Endothelial cell of umbilical vein (primary cell): ENCODE data around the gene CRK. TPM values are rescaled to one million over a fixed set of nuclear protein-coding genes. Genes with fewer than 3 reads are reported as not detected.

Experiments used
- BruUV-seq: library from RNA; stranded (reverse); fragments of 400-500 nt; replicated peaks from 2 replicates; lab custom pipeline; 2021; lab: Mats Ljungman, UMichigan
- CTCF ChIA-PET: fragments of 300-600, 350-600 bp; sonication (Branson Sonifier 250); formaldehyde crosslinking; loops from one replicate; lab custom pipeline; 2021; ENCODE audit warnings: antibody characterized with exemption, inconsistent platforms; lab: Charles Lee
- POLR2A ChIA-PET: fragments of 300-600, 350-600 bp; sonication (Branson Sonifier 250); formaldehyde crosslinking; loops from one replicate; lab custom pipeline; 2021; ENCODE audit warnings: antibody characterized with exemption, inconsistent platforms; lab: Charles Lee
- DNase-seq: peaks from one replicate; pipeline ENCODE4 v3.0.0-alpha.2; 2011; ENCODE audit warnings: low read depth, low spot score
- FAIRE-seq: peaks from 2 replicates; lab custom pipeline; 2011; peaks lifted over from hg19 to GRCh38; lab: Jason Lieb, UNC
- H2AFZ ChIP-seq: 2 replicates; pipeline ENCODE4 v1.6.0; 2012; ENCODE audit warnings: low read depth, low read length, control low read depth, inconsistent platforms
- H3K27ac ChIP-seq: 2 replicates; pipeline ENCODE4 v1.5.1; 2011; ENCODE audit warnings: low read depth, mild to moderate bottlenecking, control low read depth, low read length, moderate library complexity; ENCODE audit not compliant: insufficient read depth
- H3K27me3 ChIP-seq, 2 experiments: 2 replicates each; pipeline versions ENCODE4 v1.6.0 to v1.6.1; 2011; ENCODE audit warnings: low read length in 2 of 2, mixed read lengths in 1 of 2; ENCODE audit not compliant: control insufficient read depth in 2 of 2, insufficient read depth in 2 of 2
- H3K36me3 ChIP-seq, 2 experiments: 2 replicates in 1 of 2; 3 replicates in 1 of 2; pipeline ENCODE4 v1.5.1; 2011; ENCODE audit warnings: low read length in 2 of 2, mild to moderate bottlenecking in 1 of 2, moderate library complexity in 1 of 2; ENCODE audit not compliant: control insufficient read depth in 2 of 2, insufficient read depth in 2 of 2; ENCODE audit errors: extremely low read depth in 1 of 2
- H3K4me1 ChIP-seq: 3 replicates; pipeline ENCODE4 v1.5.1; 2011; ENCODE audit warnings: mild to moderate bottlenecking, low read length; ENCODE audit not compliant: control insufficient read depth, insufficient read depth; ENCODE audit errors: extremely low read depth
- H3K4me2 ChIP-seq: 2 replicates; pipeline ENCODE4 v1.6.1; 2011; ENCODE audit warnings: low read length, control low read depth, mixed read lengths; ENCODE audit not compliant: insufficient read depth
- H3K4me3 ChIP-seq, 3 experiments: fragments of 200-600 bp in 1 of 3; sonication (generic), shearing (Covaris generic) in 1 of 3; replicated peaks in 1 of 3; 2 replicates each; pipeline ENCODE4 v1.5.1; 2011 to 2016; ENCODE audit warnings: control low read depth in 3 of 3, low read length in 3 of 3, mild to moderate bottlenecking in 2 of 3, inconsistent platforms in 1 of 3, low read depth in 1 of 3, moderate library complexity in 1 of 3; ENCODE audit not compliant: insufficient read depth in 1 of 3
- H3K79me2 ChIP-seq: 2 replicates; pipeline ENCODE4 v1.6.0; 2012; ENCODE audit warnings: low read length, inconsistent platforms; ENCODE audit not compliant: control insufficient read depth, insufficient read depth
- H3K9ac ChIP-seq: replicated peaks from 2 replicates; pipeline ENCODE3; 2011; ENCODE audit warnings: low read length, control low read depth; ENCODE audit not compliant: insufficient read depth; ENCODE audit errors: extremely low read depth
- H3K9me1 ChIP-seq: replicated peaks from 3 replicates; pipeline ENCODE4 v1.6.0; 2011; ENCODE audit warnings: mild to moderate bottlenecking, low read length; ENCODE audit not compliant: control insufficient read depth, insufficient read depth; ENCODE audit errors: extremely low read depth
- H3K9me3 ChIP-seq: replicated peaks from 2 replicates; pipeline ENCODE4 v1.5.1; 2012; ENCODE audit warnings: low read length, inconsistent platforms; ENCODE audit not compliant: control insufficient read depth, insufficient read depth
- H4K20me1 ChIP-seq: replicated peaks from 2 replicates; pipeline ENCODE3; 2011; ENCODE audit warnings: mild to moderate bottlenecking, low read length; ENCODE audit not compliant: control insufficient read depth, insufficient read depth; ENCODE audit errors: extremely low read depth
- EZH2 ChIP-seq: IDR thresholded peaks from 2 replicates; pipeline ENCODE4 v1.6.1; 2012; ENCODE audit warnings: borderline replicate concordance, low read depth, mild to moderate bottlenecking, moderate library complexity, low read length, inconsistent platforms; ENCODE audit not compliant: severe bottlenecking
- FOS ChIP-seq: IDR thresholded peaks from 2 replicates; pipeline ENCODE4 v1.6.1; 2011; ENCODE audit warnings: mild to moderate bottlenecking, low read length, moderate library complexity, borderline replicate concordance; ENCODE audit not compliant: insufficient read depth
- JUN ChIP-seq: IDR thresholded peaks from 2 replicates; pipeline ENCODE4 v1.6.1; 2011; ENCODE audit warnings: borderline replicate concordance, low read depth; ENCODE audit not compliant: insufficient read length, insufficient read depth
- MYC ChIP-seq: IDR thresholded peaks from one replicate; pipeline ENCODE4 v1.6.1; 2011; ENCODE audit warnings: mild to moderate bottlenecking, low read depth, low read length
- POLR2AphosphoS5 ChIP-seq: IDR thresholded peaks from 2 replicates; pipeline ENCODE4 v1.6.1; 2012; ENCODE audit warnings: low read depth, mild to moderate bottlenecking, control low read depth, low read length, moderate library complexity; ENCODE audit not compliant: insufficient read depth
- dilution Hi-C: fragments of 300-500 bp; cut with MboI; formaldehyde crosslinking; loops from one replicate; pipeline ENCODE4 v1.15.0; 2019; ENCODE audit warnings: low sequenced_read_pairs; ENCODE audit not compliant: extremely low pct_ligation_motif_present
- intact Hi-C: fragments of 100-400 bp; cut with micrococcal nuclease; formaldehyde crosslinking; loops from one replicate; pipeline ENCODE4 v1.10.0; 2022
- polyA plus RNA-seq, 4 experiments: library from polyadenylated mRNA; depleted of rRNA in 3 of 4; stranded (reverse) in 3 of 4; unstranded in 1 of 4; fragments of >200 nt; gene quantifications; 2 replicates each; pipeline versions ENCODE4 v1.2.1 to v1.2.3, GENCODE V29; 2011 to 2012; ENCODE audit warnings: missing spikeins in 1 of 4
- total RNA-seq: library from RNA; stranded (reverse); gene quantifications from 2 replicates; pipeline ENCODE4 v1.2.3, GENCODE V29; 2021
- TF ChIP-seq, protein P1 (sequence below), 2 donors: IDR thresholded peaks; 1 replicate in 1 of 2; 2 replicates in 1 of 2; pipeline ENCODE4 v1.5.1; 2011; ENCODE audit warnings: low read length in 2 of 2, mild to moderate bottlenecking in 2 of 2, moderate library complexity in 2 of 2, control low read depth in 1 of 2, inconsistent platforms in 1 of 2, low read depth in 1 of 2; ENCODE audit not compliant: insufficient read depth in 1 of 2; ENCODE audit errors: extremely low read depth in 1 of 2
- TF ChIP-seq, protein P2 (sequence below): IDR thresholded peaks from 2 replicates; pipeline ENCODE4 v1.6.1; 2011; ENCODE audit not compliant: insufficient read depth, insufficient read length

Gene CRK
- total and polyA plus RNA-seq, 2 donors (not counting 3 experiments of a cell fraction or from before 2014, with no cell fraction given), result 52.8 to 67.2 TPM

DNA sequence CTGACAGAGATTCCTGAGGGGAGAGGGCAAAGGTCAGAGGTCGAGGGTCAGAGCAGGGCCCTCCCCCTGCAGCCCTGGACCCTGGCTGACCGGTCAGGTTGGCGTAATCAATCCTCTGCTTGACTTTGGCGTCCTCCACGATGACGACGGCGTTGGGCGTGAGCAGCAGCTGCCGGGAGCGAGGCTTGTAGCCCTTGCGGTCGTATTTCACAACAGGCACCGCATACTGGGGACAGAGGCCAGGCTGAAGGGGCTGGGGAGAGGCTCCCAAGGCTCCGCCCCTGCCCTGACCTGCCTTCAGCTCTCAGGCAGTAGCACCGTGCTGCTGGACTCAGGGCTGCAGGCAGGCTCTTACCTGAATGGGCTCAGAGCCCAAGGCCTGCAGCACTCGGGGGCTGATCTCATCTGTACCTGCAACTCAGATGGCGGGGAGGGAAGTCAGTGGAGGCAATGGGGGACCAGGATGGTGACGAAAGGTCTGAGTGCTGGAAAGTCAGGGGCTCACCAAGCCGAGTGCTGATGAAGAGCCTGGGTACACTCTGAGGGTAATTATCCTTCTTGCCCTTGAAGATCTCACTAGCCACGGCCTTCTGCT is 12.0 kb upstream of the CRK start:
- H3K27me3 ChIP-seq, result no peaks in the 10 kb centered on the region
- FAIRE-seq, result no peak
- no peaks in the 10 kb centered on the region for H3K9me3 ChIP-seq
- POLR2A ChIA-PET, result no interaction called here
- H3K36me3 ChIP-seq, result peaks cover 5 to 50% of the 10 kb centered on the region in 2 experiments
- H3K79me2 ChIP-seq, result no peaks in the 10 kb centered on the region
- H3K27ac ChIP-seq, result no peak overlapping the region
- H4K20me1 ChIP-seq, result no peaks in the 10 kb centered on the region
- intact Hi-C loops, result no loop called here
- H3K4me2 ChIP-seq, result no peak overlapping the region
- CTCF ChIA-PET, result no interaction called here
- H3K9ac ChIP-seq, result no peak overlapping the region
- H3K9me1 ChIP-seq, result no peaks in the 10 kb centered on the region
- no TSS peak for BruUV-seq
- no peak for DNase-seq
- TF ChIP-seq JUN (no peak), POLR2AphosphoS5 (no peak), EZH2 (no peak), FOS (no peak), MYC (no peak)
- TF ChIP-seq, protein P1, sequence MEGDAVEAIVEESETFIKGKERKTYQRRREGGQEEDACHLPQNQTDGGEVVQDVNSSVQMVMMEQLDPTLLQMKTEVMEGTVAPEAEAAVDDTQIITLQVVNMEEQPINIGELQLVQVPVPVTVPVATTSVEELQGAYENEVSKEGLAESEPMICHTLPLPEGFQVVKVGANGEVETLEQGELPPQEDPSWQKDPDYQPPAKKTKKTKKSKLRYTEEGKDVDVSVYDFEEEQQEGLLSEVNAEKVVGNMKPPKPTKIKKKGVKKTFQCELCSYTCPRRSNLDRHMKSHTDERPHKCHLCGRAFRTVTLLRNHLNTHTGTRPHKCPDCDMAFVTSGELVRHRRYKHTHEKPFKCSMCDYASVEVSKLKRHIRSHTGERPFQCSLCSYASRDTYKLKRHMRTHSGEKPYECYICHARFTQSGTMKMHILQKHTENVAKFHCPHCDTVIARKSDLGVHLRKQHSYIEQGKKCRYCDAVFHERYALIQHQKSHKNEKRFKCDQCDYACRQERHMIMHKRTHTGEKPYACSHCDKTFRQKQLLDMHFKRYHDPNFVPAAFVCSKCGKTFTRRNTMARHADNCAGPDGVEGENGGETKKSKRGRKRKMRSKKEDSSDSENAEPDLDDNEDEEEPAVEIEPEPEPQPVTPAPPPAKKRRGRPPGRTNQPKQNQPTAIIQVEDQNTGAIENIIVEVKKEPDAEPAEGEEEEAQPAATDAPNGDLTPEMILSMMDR (IDR thresholded peaks at IDR 0.05; ENCODE audit: extremely low read depth in 1 of 2, insufficient read depth in 1 of 2, low read depth in 1 of 2, low read length in 2 of 2), result no peak
- TF ChIP-seq, protein P2, sequence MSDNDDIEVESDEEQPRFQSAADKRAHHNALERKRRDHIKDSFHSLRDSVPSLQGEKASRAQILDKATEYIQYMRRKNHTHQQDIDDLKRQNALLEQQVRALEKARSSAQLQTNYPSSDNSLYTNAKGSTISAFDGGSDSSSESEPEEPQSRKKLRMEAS, result no peak
- no peak overlapping the region for H3K4me3 ChIP-seq
- dilution Hi-C loops, result no loop called here
- H3K4me1 ChIP-seq, result peaks cover 5% of the 10 kb centered on the region
- no peak overlapping the region for H2AFZ ChIP-seq
